PC-9 (cell line): ENCODE results near the gene EAF1. TPM values are rescaled to one million over a fixed set of nuclear protein-coding genes. Genes with fewer than 3 reads are reported as not detected.

Experiments used
- BruUV-seq: library from RNA; stranded (reverse); fragments of 400-500 nt; replicated peaks from 2 replicates; lab custom pipeline; 2021; lab: Mats Ljungman, UMichigan
- CTCF ChIA-PET: fragments of 300-600 bp; sonication (Branson Sonifier 250); formaldehyde crosslinking; loops from one replicate; lab custom pipeline; 2022; ENCODE audit warnings: antibody characterized with exemption; lab: Charles Lee
- POLR2A ChIA-PET: fragments of 300-600 bp; sonication (Branson Sonifier 250); formaldehyde crosslinking; loops from one replicate; lab custom pipeline; 2022; ENCODE audit warnings: antibody characterized with exemption; ENCODE audit not compliant: unreplicated experiment; lab: Charles Lee
- DNase-seq, 2 experiments: peaks; one replicate each; pipeline versions ENCODE4 v3.0.0 to v3.0.0-alpha.2; 2015 to 2022; ENCODE audit warnings: mixed read lengths in 1 of 2
- H2AFZ ChIP-seq: fragments of 200-600 bp; sonication (generic); 2 replicates; pipeline ENCODE4 v1.8.1; 2017; ENCODE audit warnings: antibody characterized with exemption
- H3F3A ChIP-seq: fragments of 200-600 bp; sonication (generic); 2 replicates; pipeline ENCODE4 v1.8.1; 2017; ENCODE audit warnings: antibody characterized with exemption, mild to moderate bottlenecking, low read depth; ENCODE audit not compliant: insufficient read depth
- H3K27ac ChIP-seq: fragments of 200-600 bp; sonication (generic); 2 replicates; pipeline ENCODE4 v1.6.1; 2016; ENCODE audit warnings: mixed run types
- H3K27me3 ChIP-seq: fragments of 200-600 bp; sonication (generic); 2 replicates; pipeline ENCODE4 v1.6.1; 2016; ENCODE audit warnings: low read depth, mixed run types; ENCODE audit not compliant: insufficient read depth
- H3K36me3 ChIP-seq: fragments of 200-600 bp; sonication (generic); 2 replicates; pipeline ENCODE4 v1.6.1; 2016; ENCODE audit warnings: low read depth, mixed run types
- H3K4me1 ChIP-seq: fragments of 200-600 bp; sonication (generic); replicated peaks from 2 replicates; pipeline ENCODE4 v1.6.1; 2016; ENCODE audit warnings: mixed run types; ENCODE audit not compliant: insufficient read depth
- H3K4me2 ChIP-seq: fragments of 200-600 bp; sonication (generic); 2 replicates; pipeline ENCODE4 v1.6.1; 2017; ENCODE audit warnings: mixed run types
- H3K4me3 ChIP-seq: fragments of 200-600 bp; sonication (generic); 2 replicates; pipeline ENCODE4 v1.6.1; 2016; ENCODE audit warnings: mixed run types
- H3K79me2 ChIP-seq: fragments of 200-600 bp; sonication (generic); 2 replicates; pipeline ENCODE4 v1.6.1; 2017; ENCODE audit warnings: low read depth, mixed run types
- H3K9me2 ChIP-seq: fragments of 200-600 bp; sonication (generic); 2 replicates; pipeline ENCODE4 v1.8.1; 2017; ENCODE audit warnings: mild to moderate bottlenecking; ENCODE audit not compliant: insufficient read depth
- H3K9me3 ChIP-seq: fragments of 200-600 bp; sonication (generic); 2 replicates; pipeline ENCODE4 v1.8.1; 2016; ENCODE audit warnings: low read depth; ENCODE audit not compliant: insufficient read depth
- H4K20me1 ChIP-seq: fragments of 200-600 bp; sonication (generic); 2 replicates; pipeline ENCODE4 v1.8.1; 2017; ENCODE audit not compliant: insufficient read depth
- EZH2 ChIP-seq: fragments of 200-600 bp; sonication (generic); IDR thresholded peaks from 2 replicates; pipeline ENCODE4 v1.8.0; 2017; ENCODE audit warnings: antibody characterized with exemption, low read depth
- intact Hi-C: fragments of 100-400 bp; cut with micrococcal nuclease; formaldehyde crosslinking; loops from one replicate; pipeline ENCODE4 v1.10.0; 2022; ENCODE audit not compliant: unreplicated experiment
- total RNA-seq: library from RNA; stranded (reverse); gene quantifications from 2 replicates; pipeline ENCODE4 v1.2.3, GENCODE V29; 2021
- TF ChIP-seq, protein P1 (sequence below): fragments of 200-600 bp; sonication (generic); conservative IDR thresholded peaks from 2 replicates; pipeline ENCODE4 v1.6.1; 2017; ENCODE audit warnings: mixed run types, antibody characterized with exemption, mild to moderate bottlenecking, moderate library complexity

EAF1 gene
- total RNA-seq, 1 experiment from 2014 or later: 16.4 TPM

DNA sequence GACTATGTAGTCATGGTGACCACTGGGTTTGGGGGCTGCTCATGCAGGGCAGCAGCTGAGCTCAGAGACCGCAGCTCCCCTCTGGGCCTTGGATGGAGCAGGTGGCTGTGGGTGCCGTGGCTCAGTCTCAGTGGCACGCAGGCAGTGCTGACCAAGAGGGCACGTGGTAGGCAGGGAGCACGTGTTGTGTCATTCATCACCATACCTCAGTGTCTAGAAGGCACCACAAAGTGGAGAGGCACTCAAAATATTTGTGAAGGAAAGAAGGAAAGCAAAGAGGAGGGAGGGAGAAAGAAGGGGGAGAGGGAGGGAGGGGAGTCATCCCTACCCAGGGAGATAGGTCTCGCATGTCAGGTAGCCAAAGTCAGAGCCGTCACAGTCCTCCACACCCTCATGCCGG, 26.1 kb downstream of the EAF1 start:
- no peaks in the 10 kb centered on the region for H3K9me2 ChIP-seq
- H3K4me1 ChIP-seq: no peaks in the 10 kb centered on the region
- H3K27me3 ChIP-seq: no peaks in the 10 kb centered on the region
- H2AFZ ChIP-seq: no peak overlapping the region
- H4K20me1 ChIP-seq: no peaks in the 10 kb centered on the region
- H3K4me3 ChIP-seq: no peak overlapping the region
- no peak overlapping the region for H3K27ac ChIP-seq
- no peaks in the 10 kb centered on the region for H3F3A ChIP-seq
- intact Hi-C loops: no loop called here
- ChIA-PET POLR2A (no interaction called here), CTCF (no interaction called here)
- H3K79me2 ChIP-seq: no peaks in the 10 kb centered on the region
- DNase-seq: no peak
- H3K9me3 ChIP-seq: no peaks in the 10 kb centered on the region
- no peak overlapping the region for H3K4me2 ChIP-seq
- TF ChIP-seq EZH2: no peak
- TF ChIP-seq, protein P1, sequence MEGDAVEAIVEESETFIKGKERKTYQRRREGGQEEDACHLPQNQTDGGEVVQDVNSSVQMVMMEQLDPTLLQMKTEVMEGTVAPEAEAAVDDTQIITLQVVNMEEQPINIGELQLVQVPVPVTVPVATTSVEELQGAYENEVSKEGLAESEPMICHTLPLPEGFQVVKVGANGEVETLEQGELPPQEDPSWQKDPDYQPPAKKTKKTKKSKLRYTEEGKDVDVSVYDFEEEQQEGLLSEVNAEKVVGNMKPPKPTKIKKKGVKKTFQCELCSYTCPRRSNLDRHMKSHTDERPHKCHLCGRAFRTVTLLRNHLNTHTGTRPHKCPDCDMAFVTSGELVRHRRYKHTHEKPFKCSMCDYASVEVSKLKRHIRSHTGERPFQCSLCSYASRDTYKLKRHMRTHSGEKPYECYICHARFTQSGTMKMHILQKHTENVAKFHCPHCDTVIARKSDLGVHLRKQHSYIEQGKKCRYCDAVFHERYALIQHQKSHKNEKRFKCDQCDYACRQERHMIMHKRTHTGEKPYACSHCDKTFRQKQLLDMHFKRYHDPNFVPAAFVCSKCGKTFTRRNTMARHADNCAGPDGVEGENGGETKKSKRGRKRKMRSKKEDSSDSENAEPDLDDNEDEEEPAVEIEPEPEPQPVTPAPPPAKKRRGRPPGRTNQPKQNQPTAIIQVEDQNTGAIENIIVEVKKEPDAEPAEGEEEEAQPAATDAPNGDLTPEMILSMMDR: no peak
- BruUV-seq: no TSS peak
- no peaks in the 10 kb centered on the region for H3K36me3 ChIP-seq

DNA sequence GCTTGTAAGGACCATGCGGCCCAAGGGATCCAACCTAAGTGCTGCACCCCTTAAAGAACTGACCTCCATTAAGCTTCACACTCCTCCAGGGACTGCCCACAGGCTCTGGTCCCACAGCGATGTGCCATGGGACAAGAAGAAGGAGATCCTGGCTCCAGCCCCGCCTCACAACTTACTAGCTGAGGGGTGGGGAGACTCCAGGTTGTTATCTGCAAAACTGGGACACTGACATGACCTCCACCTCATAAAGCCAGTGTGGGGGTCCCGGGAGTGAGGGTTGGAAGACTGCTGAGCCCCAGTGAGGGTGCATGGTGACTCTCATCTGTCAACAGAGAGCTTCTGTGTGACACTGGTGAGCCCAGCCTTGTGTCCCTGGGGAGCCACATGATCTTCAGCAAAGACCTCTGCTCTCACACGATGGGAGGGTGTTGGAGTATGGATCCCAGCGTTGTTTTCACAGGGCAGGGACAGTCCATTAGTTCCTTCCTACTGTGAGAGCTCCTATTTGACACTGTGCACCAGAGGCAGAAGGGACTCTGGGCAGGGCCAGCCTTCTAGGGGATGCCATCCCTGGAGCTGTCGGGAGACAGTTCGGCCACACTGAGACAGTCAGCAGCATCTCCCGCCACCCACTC, 26.7 kb downstream of the EAF1 start:
- TF ChIP-seq, protein P1: no peak
- TF ChIP-seq EZH2: no peak
- H3K4me2 ChIP-seq: no peak overlapping the region
- H3K36me3 ChIP-seq: no peaks in the 10 kb centered on the region
- no peaks in the 10 kb centered on the region for H3K79me2 ChIP-seq
- no peaks in the 10 kb centered on the region for H3K4me1 ChIP-seq
- no TSS peak for BruUV-seq
- H3K9me3 ChIP-seq: no peaks in the 10 kb centered on the region
- no peak overlapping the region for H3K27ac ChIP-seq
- ChIA-PET CTCF (no interaction called here), POLR2A (no interaction called here)
- no peaks in the 10 kb centered on the region for H3F3A ChIP-seq
- no peak overlapping the region for H2AFZ ChIP-seq
- H4K20me1 ChIP-seq: no peaks in the 10 kb centered on the region
- no peaks in the 10 kb centered on the region for H3K27me3 ChIP-seq
- intact Hi-C loops: no loop called here
- H3K4me3 ChIP-seq: no peak overlapping the region
- DNase-seq: no peak
- no peaks in the 10 kb centered on the region for H3K9me2 ChIP-seq

DNA sequence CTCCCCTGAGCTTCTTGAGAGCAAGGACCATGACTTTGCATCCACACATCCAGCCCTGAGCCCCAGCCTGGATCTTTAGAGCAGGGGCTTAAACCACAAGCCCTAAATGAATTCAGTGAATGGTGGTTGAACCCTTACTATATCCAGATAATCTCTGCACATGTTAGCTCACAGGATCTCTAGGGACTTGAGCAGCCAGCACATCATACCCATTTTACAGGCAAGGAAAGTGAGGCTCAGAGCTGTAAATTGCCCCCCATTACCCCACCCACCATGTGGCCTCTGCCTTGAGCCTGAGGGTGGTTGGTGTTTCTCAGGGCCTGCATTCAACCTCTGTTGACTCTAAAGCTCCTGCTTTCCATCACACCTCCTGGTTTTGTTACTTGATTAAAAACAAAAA, 27.6 kb downstream of the EAF1 start:
- H4K20me1 ChIP-seq: no peaks in the 10 kb centered on the region
- TF ChIP-seq, protein P1: no peak
- TF ChIP-seq EZH2: no peak
- H3K27me3 ChIP-seq: no peaks in the 10 kb centered on the region
- H3K79me2 ChIP-seq: no peaks in the 10 kb centered on the region
- DNase-seq: no peak
- H3F3A ChIP-seq: no peaks in the 10 kb centered on the region
- H3K4me2 ChIP-seq: no peak overlapping the region
- intact Hi-C loops: no loop called here
- no peaks in the 10 kb centered on the region for H3K36me3 ChIP-seq
- no peak overlapping the region for H3K27ac ChIP-seq
- no peaks in the 10 kb centered on the region for H3K9me3 ChIP-seq
- no peak overlapping the region for H3K4me3 ChIP-seq
- no peaks in the 10 kb centered on the region for H3K9me2 ChIP-seq
- H2AFZ ChIP-seq: no peak overlapping the region
- no peaks in the 10 kb centered on the region for H3K4me1 ChIP-seq
- BruUV-seq: no TSS peak
- ChIA-PET CTCF (no interaction called here), POLR2A (no interaction called here)
